ENCODE results near the gene ITPRIPL2. TPM values are rescaled to one million over a fixed set of nuclear protein-coding genes. Genes with fewer than 3 reads are reported as not detected.

Gene ITPRIPL2
- total RNA-seq, 2 experiments from 2014 or later = 2.1 to 2.3 TPM

DNA sequence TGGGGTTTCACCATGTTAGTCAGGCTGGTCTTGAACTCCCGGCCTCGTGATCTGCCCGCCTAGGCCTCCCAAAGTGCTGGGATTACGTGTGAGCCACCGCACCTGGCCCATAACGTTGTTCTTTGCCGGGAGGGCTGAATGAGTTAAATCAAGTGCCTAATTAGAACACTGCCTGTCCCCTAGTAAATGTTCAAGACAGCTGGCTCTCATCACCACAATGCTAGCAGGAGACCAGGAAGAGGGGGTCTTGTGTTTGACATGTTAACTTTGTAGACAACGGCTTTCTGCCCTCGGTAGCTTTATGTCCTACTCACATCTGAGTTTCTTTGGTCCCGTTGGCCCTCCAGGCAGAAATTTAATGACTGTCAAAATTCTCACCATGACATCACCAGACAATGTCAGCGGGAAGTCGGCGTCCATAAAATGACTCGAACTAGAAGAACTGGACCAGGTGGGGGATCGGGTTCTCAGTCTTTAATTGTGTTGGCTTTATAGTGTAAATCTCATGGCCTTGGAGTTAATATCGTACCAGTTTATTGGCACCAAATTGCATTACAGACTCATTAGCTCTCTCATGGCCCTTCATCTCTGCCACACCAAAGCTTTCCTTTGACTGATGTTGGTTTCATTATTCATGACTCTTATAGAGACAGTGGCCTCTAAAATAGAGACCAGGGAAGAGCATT is 11.4 kb upstream of the ITPRIPL2 start:
- no peak for DNase-seq
- ChIA-PET CTCF (interaction anchor here (0.7 kb wide), 1 partner anchor 148 kb away, joined by 3 read pairs; no protein-coding TSS in a partner anchor), POLR2A (no interaction called here)
- peaks cover 8% of the 10 kb centered on the region for H3K27me3 Mint-ChIP-seq
- no peaks in the 10 kb centered on the region for H3K4me1 Mint-ChIP-seq
- no peak overlapping the region for H3K27ac Mint-ChIP-seq
- H3K4me3 Mint-ChIP-seq = no peak overlapping the region
- H3K36me3 Mint-ChIP-seq (ENCODE audit: low read depth) = no peaks in the 10 kb centered on the region
- peaks cover 9% of the 10 kb centered on the region for H3K9me3 Mint-ChIP-seq

DNA sequence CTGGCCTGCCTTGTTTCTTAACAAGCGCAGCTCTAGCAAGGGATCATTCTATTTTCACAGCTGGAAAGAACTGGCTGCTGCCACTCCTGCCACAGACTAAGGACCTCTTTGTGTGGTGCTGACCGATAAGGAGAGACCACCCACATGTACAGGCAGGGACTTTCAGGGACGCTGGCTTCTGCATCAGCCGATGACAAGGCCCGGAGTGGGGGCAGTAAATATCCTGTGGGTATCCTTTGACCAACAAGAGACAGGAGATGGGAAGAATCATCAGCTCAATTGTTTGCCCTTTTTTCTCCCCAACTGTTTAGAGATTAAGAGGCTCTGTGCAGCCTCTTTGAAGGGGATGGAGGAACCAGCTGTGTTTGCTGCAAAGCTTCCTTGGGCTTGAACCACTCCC is 9.2 kb upstream of the ITPRIPL2 start:
- ChIA-PET CTCF (interaction anchor here (0.6 to 2.4 kb wide), 3 partner anchors 9 to 26 kb away, joined by 3 to 6 read pairs (median 3); no protein-coding TSS in a partner anchor), POLR2A (no interaction called here)
- Mint-ChIP-seq H3K9me3 (no peaks in the 10 kb centered on the region), H3K4me3 (no peak overlapping the region), H3K27me3 (peaks cover 3% of the 10 kb centered on the region), H3K4me1 (no peaks in the 10 kb centered on the region), H3K27ac (no peak overlapping the region), H3K36me3 (ENCODE audit: low read depth) (no peaks in the 10 kb centered on the region)
- DNase-seq = no peak

DNA sequence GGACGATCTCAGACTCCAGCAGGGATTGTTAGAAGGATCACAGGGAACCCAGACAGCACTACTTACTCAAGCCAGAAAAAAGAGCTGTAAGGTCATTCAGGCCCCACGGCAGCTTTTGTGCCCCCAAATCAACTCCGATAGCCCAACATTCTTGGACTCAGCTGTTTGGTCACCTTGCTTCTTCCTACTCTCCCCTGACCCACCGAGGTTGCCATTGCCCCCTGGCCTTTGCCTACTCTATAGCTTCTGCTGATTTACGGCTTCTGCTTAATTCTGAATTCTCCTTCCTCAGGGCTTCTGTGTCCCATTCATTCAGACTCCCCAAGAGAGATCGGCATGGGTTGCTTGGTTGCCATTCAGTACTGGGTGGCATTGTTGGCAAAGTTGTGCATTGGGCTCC is 8.6 kb upstream of the ITPRIPL2 start:
- ChIA-PET POLR2A (no interaction called here), CTCF (interaction anchor here (0.6 to 2.4 kb wide), 3 partner anchors 9 to 27 kb away, joined by 3 to 6 read pairs (median 3); no protein-coding TSS in a partner anchor)
- DNase-seq = no peak
- H3K36me3 Mint-ChIP-seq (ENCODE audit: low read depth) = no peaks in the 10 kb centered on the region
- no peaks in the 10 kb centered on the region for H3K9me3 Mint-ChIP-seq
- no peak overlapping the region for H3K4me3 Mint-ChIP-seq
- H3K27ac Mint-ChIP-seq = no peak overlapping the region
- H3K4me1 Mint-ChIP-seq = no peaks in the 10 kb centered on the region
- H3K27me3 Mint-ChIP-seq = peaks cover 1% of the 10 kb centered on the region

DNA sequence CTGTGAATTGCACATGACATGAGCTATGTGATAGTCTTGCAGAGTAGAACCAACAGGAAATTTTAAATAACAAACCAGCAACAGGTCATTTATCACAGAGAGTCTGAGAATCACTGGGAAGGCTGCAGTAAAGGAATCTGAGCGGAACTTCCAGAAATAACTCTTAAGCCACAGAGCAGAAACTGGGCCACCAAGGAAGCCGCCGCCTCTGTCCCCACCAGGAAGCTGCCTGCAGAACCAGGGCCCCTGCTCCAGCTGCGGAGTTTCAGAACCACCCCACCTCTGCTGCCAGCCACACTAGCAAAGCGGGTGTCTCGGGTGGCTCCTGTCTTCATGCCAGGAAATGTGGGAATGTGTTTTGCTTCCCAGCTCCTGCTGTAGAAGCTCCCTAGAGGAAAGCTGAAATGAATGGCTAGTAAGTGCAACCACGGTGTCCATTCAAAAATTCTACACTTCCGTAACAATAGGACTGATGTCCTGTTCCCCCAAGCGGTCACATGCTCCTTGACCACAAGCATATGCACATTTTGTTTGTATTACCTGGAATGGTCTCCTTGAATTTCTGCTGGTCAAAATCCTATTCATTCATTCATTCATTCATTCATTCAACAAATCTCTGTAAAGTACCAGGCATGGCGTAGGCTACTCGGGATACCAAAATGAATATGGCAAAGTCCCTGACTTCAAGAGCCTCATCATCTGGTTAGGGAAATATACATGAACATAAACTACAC is 7.7 kb upstream of the ITPRIPL2 start:
- no peak overlapping the region for H3K27ac Mint-ChIP-seq
- H3K9me3 Mint-ChIP-seq = no peaks in the 10 kb centered on the region
- POLR2A ChIA-PET = no interaction called here
- H3K4me3 Mint-ChIP-seq = no peak overlapping the region
- DNase-seq = no peak
- H3K27me3 Mint-ChIP-seq = peaks cover 1% of the 10 kb centered on the region
- H3K36me3 Mint-ChIP-seq (ENCODE audit: low read depth) = no peaks in the 10 kb centered on the region
- H3K4me1 Mint-ChIP-seq = no peaks in the 10 kb centered on the region
- CTCF ChIA-PET = interaction anchor here (2.4 kb wide), 1 partner anchor 11 kb away, joined by 6 read pairs; no protein-coding TSS in a partner anchor

DNA sequence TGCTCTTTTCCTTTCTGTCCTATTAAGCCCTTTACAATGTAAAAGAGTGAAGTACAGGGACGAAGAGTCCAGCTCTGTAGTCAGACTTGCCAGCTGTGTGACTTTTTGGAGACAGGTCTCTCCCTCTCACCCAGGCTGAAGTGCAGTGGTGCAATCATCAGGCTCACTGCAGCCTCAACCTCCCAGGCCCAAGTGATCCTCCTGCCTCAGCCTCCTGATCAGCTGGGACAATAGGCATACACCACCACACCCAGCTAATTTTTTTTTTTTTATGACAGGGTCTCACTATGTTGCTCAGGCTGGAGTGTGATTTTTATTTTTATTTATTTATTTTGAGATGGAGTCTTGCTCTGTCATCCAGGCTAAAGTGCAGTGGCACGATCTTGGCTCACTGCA is 7.1 kb upstream of the ITPRIPL2 start:
- Mint-ChIP-seq H3K27ac (no peak overlapping the region), H3K4me3 (no peak overlapping the region), H3K36me3 (ENCODE audit: low read depth) (no peaks in the 10 kb centered on the region), H3K4me1 (no peaks in the 10 kb centered on the region), H3K9me3 (no peaks in the 10 kb centered on the region), H3K27me3 (no peaks in the 10 kb centered on the region)
- ChIA-PET POLR2A (no interaction called here), CTCF (no interaction called here)
- DNase-seq = no peak

DNA sequence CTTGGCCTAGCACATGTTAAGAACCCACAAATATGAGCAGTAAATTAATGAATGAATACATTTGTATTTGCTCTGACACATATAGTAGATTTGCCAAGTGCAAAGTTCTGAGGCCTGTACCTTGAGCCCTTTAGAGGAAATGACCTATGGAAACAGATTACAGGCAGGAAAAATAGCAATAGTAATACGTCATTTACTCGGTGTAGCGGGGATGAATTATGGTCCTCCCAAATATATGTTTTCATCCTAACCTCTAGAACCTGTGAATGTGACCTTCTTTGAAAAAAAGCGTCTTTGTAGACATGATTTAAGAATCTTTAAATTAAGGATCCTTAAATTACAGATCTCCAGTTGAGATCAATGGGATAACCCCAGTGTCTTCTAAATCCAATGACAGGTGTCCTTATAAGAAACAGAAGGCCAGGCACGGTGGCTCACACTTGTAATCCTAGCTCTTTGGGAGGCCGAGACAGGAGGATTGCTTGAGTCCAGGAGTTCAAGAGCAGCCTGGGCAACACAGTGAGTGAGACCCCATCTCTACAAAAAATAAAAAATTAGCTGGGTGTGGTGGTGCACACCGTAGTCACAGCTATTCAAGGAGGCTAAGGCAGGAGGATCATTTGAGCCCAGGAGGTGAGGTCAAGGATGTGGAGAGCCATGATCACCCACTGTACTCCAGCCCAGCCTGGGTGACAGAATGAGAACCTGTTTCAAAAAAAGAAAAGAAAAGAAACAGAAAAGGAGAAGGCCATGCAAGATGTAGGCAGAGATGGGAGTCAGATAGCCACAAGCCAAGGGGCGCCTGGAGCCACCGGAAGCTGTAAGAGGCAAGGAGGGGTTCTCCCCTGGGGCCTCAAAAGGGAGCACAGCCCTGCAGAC is 5.1 kb upstream of the ITPRIPL2 start:
- Mint-ChIP-seq H3K27ac (no peak overlapping the region), H3K4me1 (peaks cover 3% of the 10 kb centered on the region), H3K4me3 (no peak overlapping the region), H3K36me3 (ENCODE audit: low read depth) (no peaks in the 10 kb centered on the region), H3K9me3 (no peaks in the 10 kb centered on the region), H3K27me3 (peaks cover 14% of the 10 kb centered on the region)
- ChIA-PET POLR2A (no interaction called here), CTCF (interaction anchor here (0.6 to 2.4 kb wide), 4 partner anchors 11 to 41 kb away, joined by 3 to 7 read pairs (median 3); partner anchors contain the start of gene COQ7)
- no peak for DNase-seq

DNA sequence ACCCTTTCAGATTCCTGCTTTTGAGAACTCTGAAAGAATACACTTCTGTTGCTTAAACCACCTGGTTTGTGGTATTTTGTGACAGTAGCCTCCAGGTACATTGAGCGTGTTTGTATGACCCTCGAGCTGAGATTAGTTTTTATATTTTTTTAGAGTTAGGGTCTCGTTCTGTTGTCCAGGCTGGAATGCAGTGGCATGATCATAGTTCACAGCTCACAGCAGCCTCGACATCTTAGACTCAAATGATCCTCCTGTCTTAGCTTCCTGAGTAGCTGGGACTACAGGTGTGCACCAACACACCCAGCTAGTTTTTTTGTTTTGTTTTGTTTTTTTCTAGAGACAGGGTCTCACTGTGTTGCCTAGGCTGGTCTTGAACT is 4.5 kb upstream of the ITPRIPL2 start:
- H3K4me1 Mint-ChIP-seq = peaks cover 3% of the 10 kb centered on the region
- CTCF ChIA-PET = interaction anchor here (0.6 to 2.4 kb wide), 4 partner anchors 10 to 42 kb away, joined by 3 to 7 read pairs (median 3); partner anchors contain the start of gene COQ7
- H3K27me3 Mint-ChIP-seq = peaks cover 14% of the 10 kb centered on the region
- no peak for DNase-seq
- no peaks in the 10 kb centered on the region for H3K9me3 Mint-ChIP-seq
- no peaks in the 10 kb centered on the region for H3K36me3 Mint-ChIP-seq (ENCODE audit: low read depth)
- POLR2A ChIA-PET = interaction anchor here (0.7 kb wide), 1 partner anchor 9 kb away, joined by 4 read pairs; no protein-coding TSS in a partner anchor
- no peak overlapping the region for H3K4me3 Mint-ChIP-seq
- no peak overlapping the region for H3K27ac Mint-ChIP-seq

DNA sequence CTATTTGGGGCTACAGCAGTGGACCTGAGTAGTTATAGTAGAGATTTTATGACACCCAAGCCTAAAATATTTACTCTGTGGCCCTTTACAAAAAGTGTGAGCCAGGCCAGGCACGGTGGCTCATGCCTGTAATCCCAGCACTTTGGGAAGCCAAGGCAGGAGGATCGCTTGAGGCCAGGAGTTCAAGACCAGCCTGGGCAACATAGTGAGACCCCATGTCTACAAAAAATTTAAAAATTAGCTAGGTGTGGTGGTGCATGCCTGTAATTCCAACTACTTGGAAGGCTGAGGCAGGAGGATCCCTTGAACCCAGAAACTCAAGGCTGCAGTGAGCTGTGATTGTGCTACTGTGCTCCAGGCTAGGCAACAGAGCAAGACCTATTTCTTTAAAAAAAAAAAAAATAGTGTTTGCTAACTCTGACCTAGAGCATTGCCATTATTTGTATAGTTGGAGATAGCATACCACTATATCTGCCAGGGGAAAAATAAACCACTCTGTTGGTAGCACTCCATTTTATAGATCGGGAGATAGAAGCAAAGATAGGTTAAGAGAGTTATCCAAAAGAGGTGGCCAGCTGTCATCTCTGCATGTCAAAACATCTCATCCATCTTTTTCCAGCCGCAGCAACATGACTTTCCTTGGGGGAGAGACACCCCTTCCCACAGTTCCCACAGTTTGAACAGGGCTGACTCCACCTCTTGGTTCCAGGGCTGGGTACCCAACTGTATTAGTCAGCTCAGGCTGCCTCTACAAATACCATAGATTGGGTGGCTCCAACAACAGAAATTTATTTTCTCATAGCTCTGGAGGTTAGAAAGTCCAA is 3.0 kb upstream of the ITPRIPL2 start:
- ChIA-PET CTCF (interaction anchor here (2.1 to 2.4 kb wide), 2 partner anchors 12 to 24 kb away, joined by 6 to 7 read pairs; no protein-coding TSS in a partner anchor), POLR2A (interaction anchor here (0.9 kb wide), 1 partner anchor 13 kb away, joined by 6 read pairs; no protein-coding TSS in a partner anchor)
- H3K27me3 Mint-ChIP-seq = peaks cover 19% of the 10 kb centered on the region
- H3K36me3 Mint-ChIP-seq (ENCODE audit: low read depth) = no peaks in the 10 kb centered on the region
- no peak for DNase-seq
- peaks cover 3% of the 10 kb centered on the region for H3K4me1 Mint-ChIP-seq
- no peak overlapping the region for H3K27ac Mint-ChIP-seq
- no peaks in the 10 kb centered on the region for H3K9me3 Mint-ChIP-seq
- no peak overlapping the region for H3K4me3 Mint-ChIP-seq

DNA sequence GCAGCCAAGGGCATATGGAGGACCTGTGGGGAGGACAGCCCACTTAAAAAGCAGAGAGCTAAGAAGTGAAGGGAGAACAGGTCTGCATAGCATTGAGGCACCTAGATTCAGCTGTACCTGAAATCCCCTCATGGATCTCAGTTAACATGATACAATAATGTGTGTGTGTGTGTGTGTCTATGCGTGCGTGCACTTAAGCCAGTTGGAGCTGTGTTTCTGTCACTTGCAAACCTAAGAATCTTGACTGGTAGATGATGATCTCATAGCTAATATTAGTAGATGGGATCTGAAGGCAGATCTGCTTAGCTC is 1.7 kb upstream of the ITPRIPL2 start:
- ChIA-PET POLR2A (interaction anchor here (0.7 kb wide), 1 partner anchor 589 kb away, joined by 4 read pairs; no protein-coding TSS in a partner anchor), CTCF (interaction anchor here (0.7 to 2.4 kb wide), 4 partner anchors 10 to 25 kb away, joined by 3 to 7 read pairs (median 4); no protein-coding TSS in a partner anchor)
- Mint-ChIP-seq H3K27ac (no peak overlapping the region), H3K4me1 (peaks cover 4% of the 10 kb centered on the region), H3K36me3 (ENCODE audit: low read depth) (no peaks in the 10 kb centered on the region), H3K9me3 (no peaks in the 10 kb centered on the region), H3K27me3 (peaks cover 24% of the 10 kb centered on the region), H3K4me3 (no peak overlapping the region)
- DNase-seq = no peak

DNA sequence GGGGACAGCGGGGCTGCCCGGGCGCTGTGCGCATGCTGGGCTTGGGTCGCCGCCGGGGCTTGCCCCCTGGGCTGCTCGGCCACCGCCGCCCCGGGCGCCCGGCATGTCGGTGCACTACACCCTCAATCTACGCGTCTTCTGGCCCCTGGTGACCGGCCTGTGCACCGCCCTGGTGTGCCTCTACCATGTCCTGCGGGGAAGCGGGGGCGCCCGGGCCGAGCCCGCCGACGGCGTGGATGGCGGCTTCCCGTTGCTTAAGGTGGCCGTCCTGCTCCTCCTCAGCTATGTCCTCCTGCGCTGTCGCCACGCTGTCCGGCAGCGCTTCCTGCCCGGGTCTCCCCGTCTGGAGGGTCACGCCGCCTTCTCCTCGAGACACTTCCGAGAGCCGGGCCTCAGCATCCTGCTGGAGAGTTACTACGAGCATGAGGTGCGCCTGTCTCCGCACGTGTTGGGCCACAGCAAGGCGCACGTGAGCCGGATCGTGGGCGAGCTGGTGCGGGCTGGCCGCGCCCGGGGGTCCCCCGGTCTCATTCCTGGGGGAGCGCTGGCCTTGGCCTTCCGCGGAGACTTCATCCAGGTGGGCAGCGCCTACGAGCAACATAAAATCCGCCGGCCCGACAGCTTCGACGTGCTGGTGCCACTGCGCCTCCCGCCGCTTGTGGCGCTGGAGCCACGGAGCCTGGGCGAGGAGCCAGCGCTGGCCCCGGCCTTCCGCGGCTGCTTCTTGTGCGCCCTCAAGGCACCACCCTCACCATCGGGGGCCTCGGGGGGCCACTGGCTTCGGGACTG is 789 bp downstream of the ITPRIPL2 start:
- H3K27me3 Mint-ChIP-seq = peaks cover 25% of the 10 kb centered on the region
- peak overlapping the region; percentile 69 for H3K27ac Mint-ChIP-seq
- CTCF ChIA-PET = interaction anchor here (1.0 to 1.3 kb wide), 4 partner anchors 10 to 19 kb away, joined by 3 to 4 read pairs (median 3); no protein-coding TSS in a partner anchor
- peaks cover 21% of the 10 kb centered on the region for H3K4me1 Mint-ChIP-seq
- H3K9me3 Mint-ChIP-seq = no peaks in the 10 kb centered on the region
- H3K4me3 Mint-ChIP-seq = peak overlapping the region; percentile 43
- DNase-seq = no peak
- POLR2A ChIA-PET = no interaction called here
- H3K36me3 Mint-ChIP-seq (ENCODE audit: low read depth) = no peaks in the 10 kb centered on the region

DNA sequence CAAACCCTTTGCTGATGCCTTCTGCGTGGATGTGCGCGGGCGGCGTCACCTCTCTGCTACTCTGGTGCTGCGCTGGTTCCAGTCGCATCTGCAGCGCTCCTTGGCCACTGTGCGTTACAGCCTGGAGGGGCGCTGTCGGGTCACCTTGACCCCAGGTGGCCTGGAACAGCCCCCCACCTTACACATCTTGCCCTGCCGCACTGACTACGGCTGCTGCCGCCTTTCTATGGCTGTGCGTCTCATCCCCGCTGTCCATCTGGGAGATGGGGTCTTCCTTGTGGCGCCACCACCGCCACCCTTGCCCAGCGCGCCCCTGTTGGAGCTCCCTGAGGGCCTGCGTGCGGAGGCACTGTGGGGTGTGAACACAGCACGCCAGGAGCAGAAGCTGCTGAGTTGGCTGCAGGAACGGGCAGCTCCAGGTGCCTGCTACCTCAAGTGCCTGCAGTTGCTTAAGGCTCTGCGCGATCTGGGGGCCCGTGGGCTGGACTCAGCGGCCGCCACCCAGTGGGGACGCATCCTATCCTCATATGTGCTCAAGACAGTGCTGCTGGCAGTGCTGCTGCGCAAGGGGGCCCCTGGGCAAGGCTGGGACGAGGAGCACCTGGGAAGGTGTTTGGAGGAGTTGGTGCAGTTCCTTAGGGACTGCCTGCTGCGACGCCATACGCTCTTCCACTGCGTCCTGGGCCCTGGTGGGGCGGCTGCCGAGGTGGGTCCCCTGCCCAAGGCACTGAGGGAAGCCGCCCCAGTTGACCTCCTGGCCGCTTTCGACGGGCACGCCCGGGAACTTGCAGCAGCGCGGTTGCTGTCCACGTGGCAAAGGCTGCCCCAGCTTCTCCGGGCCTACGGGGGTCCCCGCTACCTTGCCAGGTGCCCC is 1.6 kb downstream of the ITPRIPL2 start:
- no peaks in the 10 kb centered on the region for H3K9me3 Mint-ChIP-seq
- peaks cover 25% of the 10 kb centered on the region for H3K27me3 Mint-ChIP-seq
- ChIA-PET POLR2A (no interaction called here), CTCF (interaction anchor here (1.6 kb wide), 1 partner anchor 30 kb away, joined by 3 read pairs; no protein-coding TSS in a partner anchor)
- no peak for DNase-seq
- H3K4me3 Mint-ChIP-seq = no peak overlapping the region
- H3K4me1 Mint-ChIP-seq = peaks cover 25% of the 10 kb centered on the region
- H3K27ac Mint-ChIP-seq = no peak overlapping the region
- no peaks in the 10 kb centered on the region for H3K36me3 Mint-ChIP-seq (ENCODE audit: low read depth)
